Measurements from ENCODE around the gene SLMAP. TPM values are rescaled to one million over a fixed set of nuclear protein-coding genes. Genes with fewer than 3 reads are reported as not detected.

SLMAP gene
- total and polyA plus RNA-seq, 2 of the 13 experiments (the other 11 are each of a cell fraction or from before 2014, with no cell fraction given) = 24.0 to 48.3 TPM

GRCh38 chr3:57715686-57716085, 40.4 kb upstream of the SLMAP start:
- FAIRE-seq = no peak
- in situ Hi-C loops (cut with HindIII; ENCODE audit: extremely low pct_ligation_motif_present, low pct_unique_long_range_greater_than_20kb) (no loop called here), intact Hi-C loops (cut with micrococcal nuclease; ENCODE audit: unreplicated experiment) (no loop called here)
- no peak overlapping the region for H3K4me3 ChIP-seq (replicated peaks in 1 of 3; ENCODE audit: insufficient read depth in 1 of 3, low read depth in 2 of 3, low read length in 3 of 3)
- H2AFZ ChIP-seq (ENCODE audit: low read length) = no peak overlapping the region
- ATAC-seq = peak; percentile 65
- BruUV-seq (replicated peaks) = no TSS peak
- no peaks in the 10 kb centered on the region for H3K9me3 ChIP-seq (ENCODE audit: low read length)
- H3K36me3 ChIP-seq (replicated peaks in 1 of 2; ENCODE audit: control insufficient read depth in 1 of 2, insufficient read depth in 2 of 2, low read length in 2 of 2) = no peaks in the 10 kb centered on the region
- CTCF ChIA-PET (ENCODE audit: low intra/inter-chr PET ratio, low total read pairs) = no interaction called here
- no peaks in the 10 kb centered on the region for H3K79me2 ChIP-seq (ENCODE audit: insufficient read depth, low read length)
- POLR2A ChIA-PET = no interaction called here
- H3K27ac ChIP-seq (ENCODE audit: extremely low read length, insufficient read depth, low read length) = no peak overlapping the region
- no peaks in the 10 kb centered on the region for H4K20me1 ChIP-seq (ENCODE audit: insufficient read depth, low read length)
- H3K4me1 ChIP-seq (ENCODE audit: insufficient read depth, low read length) = peaks cover 22% of the 10 kb centered on the region
- TF ChIP-seq SUZ12 (IDR thresholded peaks at IDR 0.05; ENCODE audit: low read depth, low read length) (no peak), CERS6 (CRISPR knock-in tag; IDR thresholded peaks at IDR 0.05) (no peak)
- 7% methylated on average over 4 of the region's 4 CpGs for WGBS (ENCODE audit: low lambda C conversion rate)
- H3K9ac ChIP-seq (ENCODE audit: insufficient read depth, low read depth, low read length) = no peak overlapping the region
- no peaks in the 10 kb centered on the region for H3K27me3 ChIP-seq (ENCODE audit: control insufficient read depth in 1 of 2, insufficient read depth in 2 of 2, low read length in 2 of 2)
- peak overlapping the region; percentile 33; the same call in 1 of the 2 replicates for H3K4me2 ChIP-seq (ENCODE audit: low read depth, low read length)
- no peak for DNase-seq (ENCODE audit: low spot score)

- ATAC-seq (no peak), DNase-seq (ENCODE audit: low spot score) (no peak), FAIRE-seq (no peak)
- H3K4me1 ChIP-seq (ENCODE audit: insufficient read depth, low read length) = peaks cover 31% of the 10 kb centered on the region
- no peak overlapping the region for H2AFZ ChIP-seq (ENCODE audit: low read length)
- no peaks in the 10 kb centered on the region for H3K36me3 ChIP-seq (replicated peaks in 1 of 2; ENCODE audit: control insufficient read depth in 1 of 2, insufficient read depth in 2 of 2, low read length in 2 of 2)
- H3K27ac ChIP-seq (ENCODE audit: extremely low read length, insufficient read depth, low read length) = no peak overlapping the region
- H3K27me3 ChIP-seq (ENCODE audit: control insufficient read depth in 1 of 2, insufficient read depth in 2 of 2, low read length in 2 of 2) = no peaks in the 10 kb centered on the region
- WGBS (ENCODE audit: low lambda C conversion rate) = 76% methylated on average over 5 of the region's 6 CpGs
- H3K4me2 ChIP-seq (ENCODE audit: low read depth, low read length) = no peak overlapping the region
- intact Hi-C loops (cut with micrococcal nuclease; ENCODE audit: unreplicated experiment) = no loop called here
- H3K79me2 ChIP-seq (ENCODE audit: insufficient read depth, low read length) = no peaks in the 10 kb centered on the region
- CTCF ChIA-PET (ENCODE audit: low intra/inter-chr PET ratio, low total read pairs) = no interaction called here
- in situ Hi-C loops (cut with HindIII; ENCODE audit: extremely low pct_ligation_motif_present, low pct_unique_long_range_greater_than_20kb) = no loop called here
- H3K9ac ChIP-seq (ENCODE audit: insufficient read depth, low read depth, low read length) = no peak overlapping the region
- no peak overlapping the region for H3K4me3 ChIP-seq (replicated peaks in 1 of 3; ENCODE audit: insufficient read depth in 1 of 3, low read depth in 2 of 3, low read length in 3 of 3)
- no peaks in the 10 kb centered on the region for H3K9me3 ChIP-seq (ENCODE audit: low read length)
- no peaks in the 10 kb centered on the region for H4K20me1 ChIP-seq (ENCODE audit: insufficient read depth, low read length)
- BruUV-seq (replicated peaks) = no TSS peak
- POLR2A ChIA-PET = no interaction called here
- TF ChIP-seq ZNF512 (CRISPR knock-in tag; IDR thresholded peaks at IDR 0.05) (no peak), ZMAT5 (CRISPR knock-in tag; IDR thresholded peaks at IDR 0.05; ENCODE audit: borderline replicate concordance, low read depth) (no peak), CEBPB (IDR thresholded peaks at IDR 0.05; ENCODE audit: borderline replicate concordance, low read depth, low read length) (no peak), AKNA (CRISPR knock-in tag; IDR thresholded peaks at IDR 0.05; ENCODE audit: borderline replicate concordance) (no peak)
- TF ChIP-seq, protein P1, sequence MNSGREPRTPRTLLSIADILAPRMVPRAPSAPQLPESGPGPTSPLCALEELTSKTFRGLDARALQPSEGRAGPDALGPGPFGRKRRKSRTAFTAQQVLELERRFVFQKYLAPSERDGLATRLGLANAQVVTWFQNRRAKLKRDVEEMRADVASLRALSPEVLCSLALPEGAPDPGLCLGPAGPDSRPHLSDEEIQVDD (CRISPR knock-in tag; IDR thresholded peaks at IDR 0.05; ENCODE audit: borderline replicate concordance) = no peak
Observed at GRCh38 chr3:57717205-57717868, 38.8 kb upstream of the SLMAP start.
